CD4-positive, alpha-beta T cell (primary cell): Measurements from ENCODE around the gene CCDC195. TPM values are rescaled to one million over a fixed set of nuclear protein-coding genes. Genes with fewer than 3 reads are reported as not detected.

Experiments
- ATAC-seq: fragments of 200-7000 bp; cut with Tn5 transposase; one replicate; pipeline ENCODE4 v1.10.0; 2022; ENCODE audit warnings: mild to moderate bottlenecking; ENCODE audit not compliant: poor library complexity
- CTCF ChIA-PET: fragments of 350-600 bp; sonication (Branson Sonifier 250); formaldehyde crosslinking; loops from one replicate; lab custom pipeline; 2021; ENCODE audit warnings: antibody characterized with exemption, inconsistent platforms; lab: Charles Lee
- POLR2A ChIA-PET: fragments of 350-600 bp; sonication (Branson Sonifier 250); formaldehyde crosslinking; loops from one replicate; lab custom pipeline; 2021; ENCODE audit warnings: antibody characterized with exemption, inconsistent platforms; lab: Charles Lee
- DNase-seq, 14 experiments: peaks; one replicate each; pipeline ENCODE4 v3.0.0-alpha.2; 2013 to 2020; ENCODE audit warnings: mixed read lengths in 2 of 14
- H3K27ac ChIP-seq, 2 donors: one replicate each; pipeline versions ENCODE4 v1.5.1 to v1.7.0; 2013; ENCODE audit warnings: low read length in 2 of 2, low read depth in 1 of 2, mild to moderate bottlenecking in 1 of 2
- H3K27me3 ChIP-seq, 2 experiments: 1 replicate in 1 of 2; 2 replicates in 1 of 2; pipeline versions ENCODE4 v1.6.1 to v1.7.0; 2013; ENCODE audit warnings: low read length in 2 of 2, control low read depth in 1 of 2, mild to moderate bottlenecking in 1 of 2, moderate library complexity in 1 of 2; ENCODE audit not compliant: insufficient read depth in 2 of 2, control insufficient read depth in 1 of 2
- H3K36me3 ChIP-seq: one replicate; pipeline ENCODE4 v1.6.1; 2013; ENCODE audit warnings: low read length, control low read depth; ENCODE audit not compliant: insufficient read depth
- H3K4me1 ChIP-seq: one replicate; pipeline ENCODE4 v1.6.1; 2013; ENCODE audit warnings: low read length, control low read depth; ENCODE audit not compliant: insufficient read depth
- H3K4me3 ChIP-seq: one replicate; pipeline ENCODE4 v1.5.1; 2013; ENCODE audit warnings: mild to moderate bottlenecking, low read length, moderate library complexity
- H3K9me3 ChIP-seq, 2 experiments: 1 replicate in 1 of 2; 2 replicates in 1 of 2; pipeline versions ENCODE4 v1.6.1 to v1.7.0; 2013; ENCODE audit warnings: low read length in 2 of 2, mild to moderate bottlenecking in 2 of 2, control low read depth in 1 of 2, moderate library complexity in 1 of 2; ENCODE audit not compliant: control insufficient read depth in 1 of 2, insufficient read depth in 1 of 2
- H3K27ac Mint-ChIP-seq: one replicate; pipeline ENCODE4 v1.8.0; 2020; ENCODE audit warnings: mixed read lengths
- H3K27me3 Mint-ChIP-seq: one replicate; pipeline ENCODE4 v1.8.0; 2021; ENCODE audit warnings: mixed read lengths
- H3K36me3 Mint-ChIP-seq: one replicate; pipeline ENCODE4 v1.8.0; 2021; ENCODE audit warnings: low read depth, mixed read lengths
- H3K4me1 Mint-ChIP-seq: one replicate; pipeline ENCODE4 v1.8.0; 2021; ENCODE audit warnings: low read depth, mixed read lengths
- H3K4me3 Mint-ChIP-seq: one replicate; pipeline ENCODE4 v1.8.0; 2020; ENCODE audit warnings: mild to moderate bottlenecking, mixed read lengths
- H3K9me3 Mint-ChIP-seq: one replicate; pipeline ENCODE4 v1.8.0; 2020; ENCODE audit warnings: mixed read lengths
- CTCF ChIP-seq: fragments of 200-600 bp; IDR thresholded peaks from one replicate; pipeline ENCODE4 v1.8.0; 2022; ENCODE audit warnings: antibody characterized with exemption, mild to moderate bottlenecking
- intact Hi-C, 2 experiments: fragments of 100-400 bp; cut with DNase I in 1 of 2; cut with micrococcal nuclease in 1 of 2; formaldehyde crosslinking; loops; one replicate each; pipeline versions ENCODE4 v1.15.1 to v1.9.0; 2023 to 2025; cut with DNase I, micrococcal nuclease
- total RNA-seq, 174 experiments: library from RNA in 2 of 174; stranded (reverse) in 2 of 174; gene quantifications; one replicate each; pipeline ENCODE4 v1.2.3 and lab custom pipeline; 2021 to 2026

CCDC195 gene
- total RNA-seq, 2 experiments from 2014 or later, result not detected

DNA sequence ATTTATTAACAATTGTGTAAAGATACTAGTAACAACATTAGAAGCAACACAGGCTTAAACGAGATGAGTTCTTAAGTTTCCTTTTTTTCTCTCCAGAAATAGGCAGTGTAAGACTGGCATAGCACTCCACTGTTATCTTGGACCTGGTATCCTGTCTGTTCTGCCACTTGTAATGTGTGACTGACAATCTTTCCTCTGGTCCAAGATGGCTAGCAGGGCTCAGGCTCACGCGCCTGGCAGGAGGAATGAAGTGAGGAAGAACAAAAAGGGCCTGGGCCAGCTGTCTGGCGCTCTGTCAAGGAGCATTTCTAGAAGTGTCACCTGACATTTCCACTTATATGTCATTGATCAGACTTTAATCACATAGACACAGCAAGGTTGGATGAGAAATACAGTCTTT, 31.6 kb upstream of the CCDC195 start:
- no peak for TF ChIP-seq CTCF
- no peaks in the 10 kb centered on the region for H3K4me1 Mint-ChIP-seq
- Histone ChIP-seq H3K4me3 (no peak overlapping the region), H3K9me3 (no peaks in the 10 kb centered on the region), H3K36me3 (no peaks in the 10 kb centered on the region), H3K27me3 (peaks cover 0 to 4% of the 10 kb centered on the region in 2 experiments), H3K4me1 (no peaks in the 10 kb centered on the region), H3K27ac (no peak overlapping the region)
- intact Hi-C loops, result no loop called here
- ATAC-seq (no peak), DNase-seq (no peak)
- no peak overlapping the region for H3K27ac Mint-ChIP-seq
- no peak overlapping the region for H3K4me3 Mint-ChIP-seq
- peaks cover 15% of the 10 kb centered on the region for H3K27me3 Mint-ChIP-seq
- H3K36me3 Mint-ChIP-seq, result no peaks in the 10 kb centered on the region
- CTCF ChIA-PET, result no interaction called here
- H3K9me3 Mint-ChIP-seq, result no peaks in the 10 kb centered on the region
- POLR2A ChIA-PET, result no interaction called here

DNA sequence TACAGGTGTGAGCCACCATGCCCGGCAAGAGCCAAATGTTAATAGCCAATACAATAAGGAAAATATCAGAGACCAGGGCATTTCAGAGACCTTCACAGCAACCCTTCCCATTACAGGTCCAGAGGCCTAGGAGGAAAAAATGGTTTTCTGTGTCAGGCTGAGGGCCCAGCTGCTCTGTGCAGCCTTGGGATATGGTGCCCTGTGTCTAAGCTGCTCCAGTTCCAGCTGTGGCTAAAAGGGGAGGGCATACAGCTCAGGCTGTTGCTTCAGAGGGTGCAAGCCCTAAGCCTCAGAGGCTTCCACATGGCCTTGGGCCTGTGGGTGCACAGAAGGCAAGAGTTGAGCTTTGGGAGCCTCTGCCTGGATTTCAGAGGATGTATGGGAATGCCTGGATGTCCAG, 20.1 kb upstream of the CCDC195 start:
- ATAC-seq, result no peak
- H3K36me3 Mint-ChIP-seq, result peaks cover 7% of the 10 kb centered on the region
- H3K4me3 Mint-ChIP-seq, result no peak overlapping the region
- TF ChIP-seq CTCF, result no peak
- Histone ChIP-seq H3K27ac (no peak overlapping the region), H3K4me3 (no peak overlapping the region), H3K36me3 (no peaks in the 10 kb centered on the region), H3K9me3 (peaks cover 11 to 13% of the 10 kb centered on the region in 2 experiments), H3K4me1 (no peaks in the 10 kb centered on the region), H3K27me3 (no peaks in the 10 kb centered on the region)
- intact Hi-C loops, result no loop called here
- no peak overlapping the region for H3K27ac Mint-ChIP-seq
- no peak for DNase-seq
- no peaks in the 10 kb centered on the region for H3K27me3 Mint-ChIP-seq
- ChIA-PET POLR2A (no interaction called here), CTCF (no interaction called here)
- no peaks in the 10 kb centered on the region for H3K4me1 Mint-ChIP-seq
- H3K9me3 Mint-ChIP-seq, result peaks cover 10% of the 10 kb centered on the region

GRCh38 chr2:224734949-224735348, 18.8 kb upstream of the CCDC195 start:
- no peak overlapping the region for H3K4me3 Mint-ChIP-seq
- Histone ChIP-seq H3K4me1 (no peaks in the 10 kb centered on the region), H3K9me3 (peaks cover 11 to 13% of the 10 kb centered on the region in 2 experiments), H3K4me3 (no peak overlapping the region), H3K27ac (no peak overlapping the region), H3K36me3 (no peaks in the 10 kb centered on the region), H3K27me3 (no peaks in the 10 kb centered on the region)
- ATAC-seq (no peak), DNase-seq (no peak)
- peaks cover 7% of the 10 kb centered on the region for H3K36me3 Mint-ChIP-seq
- peaks cover 4% of the 10 kb centered on the region for H3K27me3 Mint-ChIP-seq
- no peaks in the 10 kb centered on the region for H3K4me1 Mint-ChIP-seq
- no peak overlapping the region for H3K27ac Mint-ChIP-seq
- H3K9me3 Mint-ChIP-seq, result peaks cover 9% of the 10 kb centered on the region
- no peak for TF ChIP-seq CTCF
- ChIA-PET CTCF (no interaction called here), POLR2A (no interaction called here)
- intact Hi-C loops, result no loop called here
